Memory B cell (primary cell): ENCODE results near the gene RCBTB1.
"Not testable (repeated sequence)": the region's sequence is repeated elsewhere in the genome, so short reads cannot be mapped to it uniquely, and the experiment has no call there.

Experiments used
- ATAC-seq: fragments of 150-1000 bp; cut with Tn5 transposase; 2 replicates; pipeline ENCODE4 v1.10.0; 2021; ENCODE audit warnings: low read depth, mild to moderate bottlenecking, moderate library complexity
- DNase-seq, 2 donors: peaks; one replicate each; pipeline ENCODE4 v3.0.0; 2022; ENCODE audit warnings: low spot score in 2 of 2
- H3K27ac Mint-ChIP-seq: one replicate; pipeline ENCODE4 v1.8.0; 2022; ENCODE audit warnings: mild to moderate bottlenecking, moderate library complexity, mixed read lengths
- H3K27me3 Mint-ChIP-seq: one replicate; pipeline ENCODE4 v1.8.0; 2022; ENCODE audit warnings: mixed read lengths
- H3K36me3 Mint-ChIP-seq: one replicate; pipeline ENCODE4 v1.8.0; 2022; ENCODE audit warnings: mild to moderate bottlenecking, mixed read lengths
- H3K4me1 Mint-ChIP-seq: one replicate; pipeline ENCODE4 v1.8.0; 2022; ENCODE audit warnings: mixed read lengths
- H3K4me3 Mint-ChIP-seq: one replicate; pipeline ENCODE4 v1.8.0; 2022; ENCODE audit warnings: mild to moderate bottlenecking, moderate library complexity, mixed read lengths
- H3K9me3 Mint-ChIP-seq: one replicate; pipeline ENCODE4 v1.8.0; 2022; ENCODE audit warnings: mixed read lengths

RCBTB1 gene

GRCh38 chr13:49615836-49616675 is 30.7 kb upstream of the RCBTB1 start:
- Mint-ChIP-seq H3K4me3 (no peak overlapping the region), H3K9me3 (no peaks in the 10 kb centered on the region), H3K27me3 (peaks cover 4% of the 10 kb centered on the region), H3K36me3 (peaks cover 2% of the 10 kb centered on the region), H3K27ac (no peak overlapping the region), H3K4me1 (peaks cover 4% of the 10 kb centered on the region)
- no peak for ATAC-seq
- DNase-seq, result no peak

GRCh38 chr13:49612042-49612441 is 26.7 kb upstream of the RCBTB1 start:
- not testable (repeated sequence) for DNase-seq, H3K36me3 Mint-ChIP-seq, H3K4me1 Mint-ChIP-seq, H3K27ac Mint-ChIP-seq, H3K27me3 Mint-ChIP-seq, H3K4me3 Mint-ChIP-seq, ATAC-seq, H3K9me3 Mint-ChIP-seq

- Mint-ChIP-seq H3K27ac (no peak overlapping the region), H3K9me3 (no peaks in the 10 kb centered on the region), H3K36me3 (peaks cover 2% of the 10 kb centered on the region), H3K27me3 (peaks cover 1% of the 10 kb centered on the region), H3K4me3 (no peak overlapping the region), H3K4me1 (no peaks in the 10 kb centered on the region)
- no peak for ATAC-seq
- DNase-seq, result no peak
Measured at GRCh38 chr13:49610176-49610575, 24.8 kb upstream of the RCBTB1 start.

- peaks cover 2% of the 10 kb centered on the region for H3K36me3 Mint-ChIP-seq
- ATAC-seq (no peak), DNase-seq (no peak)
- H3K9me3 Mint-ChIP-seq, result no peaks in the 10 kb centered on the region
- H3K27me3 Mint-ChIP-seq, result no peaks in the 10 kb centered on the region
- no peak overlapping the region for H3K4me3 Mint-ChIP-seq
- H3K27ac Mint-ChIP-seq, result no peak overlapping the region
- no peaks in the 10 kb centered on the region for H3K4me1 Mint-ChIP-seq
Measured at GRCh38 chr13:49608651-49609331, 23.4 kb upstream of the RCBTB1 start.

- Mint-ChIP-seq H3K27me3 (no peaks in the 10 kb centered on the region), H3K9me3 (no peaks in the 10 kb centered on the region), H3K36me3 (peaks cover 2% of the 10 kb centered on the region), H3K4me3 (no peak overlapping the region), H3K4me1 (no peaks in the 10 kb centered on the region), H3K27ac (no peak overlapping the region)
- DNase-seq, result no peak
- no peak for ATAC-seq
Measured at GRCh38 chr13:49607761-49608160, 22.4 kb upstream of the RCBTB1 start.

- peak; percentile 99 for ATAC-seq
Measured at GRCh38 chr13:49606747-49607648, 21.6 kb upstream of the RCBTB1 start.

GRCh38 chr13:49604570-49604969 is 19.2 kb upstream of the RCBTB1 start:
- Mint-ChIP-seq H3K4me1 (no peaks in the 10 kb centered on the region), H3K27me3 (no peaks in the 10 kb centered on the region), H3K4me3 (no peak overlapping the region), H3K36me3 (no peaks in the 10 kb centered on the region), H3K9me3 (no peaks in the 10 kb centered on the region), H3K27ac (no peak overlapping the region)
- ATAC-seq (no peak), DNase-seq (no peak)

More at GRCh38 chr13:49606747-49607648, 21.6 kb upstream of the RCBTB1 start:
- peak; percentile 67 to 69 for DNase-seq
- H3K9me3 Mint-ChIP-seq, result no peaks in the 10 kb centered on the region
- H3K4me1 Mint-ChIP-seq, result no peaks in the 10 kb centered on the region
- H3K27me3 Mint-ChIP-seq, result no peaks in the 10 kb centered on the region
- peak overlapping the region; percentile 81 for H3K4me3 Mint-ChIP-seq
- H3K36me3 Mint-ChIP-seq, result no peaks in the 10 kb centered on the region
- H3K27ac Mint-ChIP-seq, result no peak overlapping the region

GRCh38 chr13:49602615-49603014 is 17.3 kb upstream of the RCBTB1 start:
- not testable (repeated sequence) for H3K27ac Mint-ChIP-seq, H3K4me1 Mint-ChIP-seq, H3K4me3 Mint-ChIP-seq, ATAC-seq, H3K27me3 Mint-ChIP-seq, H3K9me3 Mint-ChIP-seq, H3K36me3 Mint-ChIP-seq, DNase-seq

GRCh38 chr13:49602005-49602404 is 16.6 kb upstream of the RCBTB1 start:
- ATAC-seq (no peak), DNase-seq (no peak)
- Mint-ChIP-seq H3K27me3 (no peaks in the 10 kb centered on the region), H3K36me3 (no peaks in the 10 kb centered on the region), H3K4me3 (no peak overlapping the region), H3K4me1 (no peaks in the 10 kb centered on the region), H3K9me3 (no peaks in the 10 kb centered on the region), H3K27ac (no peak overlapping the region)

GRCh38 chr13:49597043-49597641 is 11.8 kb upstream of the RCBTB1 start:
- Mint-ChIP-seq H3K27me3 (no peaks in the 10 kb centered on the region), H3K4me1 (peaks cover 2% of the 10 kb centered on the region), H3K36me3 (no peaks in the 10 kb centered on the region), H3K9me3 (no peaks in the 10 kb centered on the region), H3K27ac (no peak overlapping the region), H3K4me3 (no peak overlapping the region)
- no peak for DNase-seq
- no peak for ATAC-seq

GRCh38 chr13:49596221-49596620 is 10.9 kb upstream of the RCBTB1 start:
- DNase-seq (no peak), ATAC-seq (no peak)
- no peaks in the 10 kb centered on the region for H3K9me3 Mint-ChIP-seq
- no peak overlapping the region for H3K27ac Mint-ChIP-seq
- no peaks in the 10 kb centered on the region for H3K36me3 Mint-ChIP-seq
- H3K4me3 Mint-ChIP-seq, result no peak overlapping the region
- peaks cover 2% of the 10 kb centered on the region for H3K4me1 Mint-ChIP-seq
- no peaks in the 10 kb centered on the region for H3K27me3 Mint-ChIP-seq

- ATAC-seq (no peak), DNase-seq (no peak)
- Mint-ChIP-seq H3K27ac (no peak overlapping the region), H3K36me3 (no peaks in the 10 kb centered on the region), H3K27me3 (no peaks in the 10 kb centered on the region), H3K9me3 (no peaks in the 10 kb centered on the region), H3K4me1 (peaks cover 2% of the 10 kb centered on the region), H3K4me3 (no peak overlapping the region)
Measured at GRCh38 chr13:49594576-49594975, 9.2 kb upstream of the RCBTB1 start.

- H3K9me3 Mint-ChIP-seq, DNase-seq, H3K4me3 Mint-ChIP-seq, H3K27me3 Mint-ChIP-seq, H3K36me3 Mint-ChIP-seq, ATAC-seq, H3K27ac Mint-ChIP-seq, H3K4me1 Mint-ChIP-seq: not testable (repeated sequence)
Measured at GRCh38 chr13:49593876-49594275, 8.5 kb upstream of the RCBTB1 start.
